ENCODE measurements around the gene FHL2.
"Not testable (repeated sequence)": the region's sequence is repeated elsewhere in the genome, so short reads cannot be mapped to it uniquely, and the experiment has no call there.

The FHL2 gene

GRCh38 chr2:105427485-105427884 is 28.6 kb upstream of the FHL2 start:
- H3K9ac ChIP-seq (ENCODE audit: low read depth, low read length, poor library complexity, severe bottlenecking): peak overlapping the region; percentile 8
- no peaks in the 10 kb centered on the region for H3K9me3 ChIP-seq (ENCODE audit: insufficient read depth, low read depth, low read length)
- no peaks in the 10 kb centered on the region for H3K79me2 ChIP-seq (ENCODE audit: insufficient read depth, low read length)
- H3K4me1 ChIP-seq (ENCODE audit: insufficient read depth, low read length, poor library complexity, severe bottlenecking): peaks cover 32% of the 10 kb centered on the region
- H3K4me3 ChIP-seq (ENCODE audit: low read length, poor library complexity, severe bottlenecking): peak overlapping the region; percentile 59
- no peak for TF ChIP-seq EZH2phosphoT487 (IDR thresholded peaks at IDR 0.05; ENCODE audit: borderline replicate concordance)
- TF ChIP-seq, protein P1, sequence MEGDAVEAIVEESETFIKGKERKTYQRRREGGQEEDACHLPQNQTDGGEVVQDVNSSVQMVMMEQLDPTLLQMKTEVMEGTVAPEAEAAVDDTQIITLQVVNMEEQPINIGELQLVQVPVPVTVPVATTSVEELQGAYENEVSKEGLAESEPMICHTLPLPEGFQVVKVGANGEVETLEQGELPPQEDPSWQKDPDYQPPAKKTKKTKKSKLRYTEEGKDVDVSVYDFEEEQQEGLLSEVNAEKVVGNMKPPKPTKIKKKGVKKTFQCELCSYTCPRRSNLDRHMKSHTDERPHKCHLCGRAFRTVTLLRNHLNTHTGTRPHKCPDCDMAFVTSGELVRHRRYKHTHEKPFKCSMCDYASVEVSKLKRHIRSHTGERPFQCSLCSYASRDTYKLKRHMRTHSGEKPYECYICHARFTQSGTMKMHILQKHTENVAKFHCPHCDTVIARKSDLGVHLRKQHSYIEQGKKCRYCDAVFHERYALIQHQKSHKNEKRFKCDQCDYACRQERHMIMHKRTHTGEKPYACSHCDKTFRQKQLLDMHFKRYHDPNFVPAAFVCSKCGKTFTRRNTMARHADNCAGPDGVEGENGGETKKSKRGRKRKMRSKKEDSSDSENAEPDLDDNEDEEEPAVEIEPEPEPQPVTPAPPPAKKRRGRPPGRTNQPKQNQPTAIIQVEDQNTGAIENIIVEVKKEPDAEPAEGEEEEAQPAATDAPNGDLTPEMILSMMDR (conservative IDR thresholded peaks at IDR 0.05; ENCODE audit: low read length): no peak
- no peaks in the 10 kb centered on the region for H3K27me3 ChIP-seq (ENCODE audit: insufficient read depth, low read length, poor library complexity, severe bottlenecking)
- H4K20me1 ChIP-seq (ENCODE audit: insufficient read depth, low read length, poor library complexity, severe bottlenecking): no peaks in the 10 kb centered on the region
- no peaks in the 10 kb centered on the region for H3K36me3 ChIP-seq (ENCODE audit: insufficient read depth, low read length)
- H2AFZ ChIP-seq (ENCODE audit: low read length): no peak overlapping the region
- H3K4me2 ChIP-seq (ENCODE audit: low read depth, low read length, poor library complexity, severe bottlenecking): peak overlapping the region; percentile 71
- H3K9me2 ChIP-seq (replicated peaks; ENCODE audit: low read depth, low read length): no peaks in the 10 kb centered on the region
- H3F3A ChIP-seq (ENCODE audit: low read depth): peaks cover 8% of the 10 kb centered on the region; the same call in 1 of the 2 replicates

GRCh38 chr2:105426626-105427292 is 27.9 kb upstream of the FHL2 start:
- Histone ChIP-seq H3K4me1 (ENCODE audit: insufficient read depth, low read length, poor library complexity, severe bottlenecking) (peaks cover 32% of the 10 kb centered on the region), H3K9ac (ENCODE audit: low read depth, low read length, poor library complexity, severe bottlenecking) (peak overlapping the region; percentile 43), H3K36me3 (ENCODE audit: insufficient read depth, low read length) (no peaks in the 10 kb centered on the region), H3K27me3 (ENCODE audit: insufficient read depth, low read length, poor library complexity, severe bottlenecking) (no peaks in the 10 kb centered on the region), H2AFZ (ENCODE audit: low read length) (peak overlapping the region; percentile 11), H3K4me2 (ENCODE audit: low read depth, low read length, poor library complexity, severe bottlenecking) (peak overlapping the region; percentile 71), H3K4me3 (ENCODE audit: low read length, poor library complexity, severe bottlenecking) (peak overlapping the region; percentile 59), H3K9me3 (ENCODE audit: insufficient read depth, low read depth, low read length) (no peaks in the 10 kb centered on the region), H4K20me1 (ENCODE audit: insufficient read depth, low read length, poor library complexity, severe bottlenecking) (no peaks in the 10 kb centered on the region), H3K9me2 (replicated peaks; ENCODE audit: low read depth, low read length) (no peaks in the 10 kb centered on the region), H3K79me2 (ENCODE audit: insufficient read depth, low read length) (no peaks in the 10 kb centered on the region), H3F3A (ENCODE audit: low read depth) (peaks cover 8% of the 10 kb centered on the region; the same call in 1 of the 2 replicates)
- TF ChIP-seq EZH2phosphoT487 (IDR thresholded peaks at IDR 0.05; ENCODE audit: borderline replicate concordance): no peak
- TF ChIP-seq, protein P1 (conservative IDR thresholded peaks at IDR 0.05; ENCODE audit: low read length): no peak

DNA sequence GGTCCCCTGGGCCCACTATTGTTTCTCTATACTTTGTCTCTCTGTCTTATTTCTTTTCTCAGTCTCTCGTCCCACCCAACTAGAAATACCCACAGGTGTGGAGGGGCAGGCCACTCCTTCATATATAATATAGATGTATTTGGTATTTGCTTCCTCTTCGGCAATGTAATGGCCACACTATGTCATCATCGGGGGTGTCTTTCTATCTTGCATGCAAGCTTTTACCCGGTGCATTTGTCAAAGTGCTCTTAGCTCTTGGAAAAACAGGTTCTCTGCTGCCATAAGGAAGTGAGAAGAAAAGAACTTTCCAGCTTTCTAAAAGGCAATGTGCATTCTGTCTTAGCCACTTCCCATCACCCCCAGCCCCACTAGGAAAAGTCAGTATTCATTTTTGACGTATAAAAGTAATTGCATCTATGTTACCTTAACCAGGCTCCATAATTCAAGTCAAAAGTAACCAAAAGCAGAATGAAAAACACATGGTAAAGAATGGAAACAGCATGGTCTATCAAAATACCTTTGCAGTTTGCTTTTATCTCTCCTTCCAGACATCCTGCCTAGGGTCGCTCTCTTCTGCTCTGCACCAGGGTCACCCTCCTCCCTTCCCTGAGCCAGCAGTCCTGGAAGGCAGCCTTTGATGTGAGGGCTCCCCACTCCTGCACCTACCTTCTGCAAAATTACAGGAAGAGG is 27.2 kb upstream of the FHL2 start:
- Histone ChIP-seq H3K4me3 (ENCODE audit: low read length, poor library complexity, severe bottlenecking) (peak overlapping the region; percentile 59), H3K4me1 (ENCODE audit: insufficient read depth, low read length, poor library complexity, severe bottlenecking) (peaks cover 32% of the 10 kb centered on the region), H3K9ac (ENCODE audit: low read depth, low read length, poor library complexity, severe bottlenecking) (peak overlapping the region; percentile 43), H2AFZ (ENCODE audit: low read length) (peak overlapping the region; percentile 11; the same call in 1 of the 2 replicates), H3K9me3 (ENCODE audit: insufficient read depth, low read depth, low read length) (no peaks in the 10 kb centered on the region), H3K36me3 (ENCODE audit: insufficient read depth, low read length) (no peaks in the 10 kb centered on the region), H4K20me1 (ENCODE audit: insufficient read depth, low read length, poor library complexity, severe bottlenecking) (no peaks in the 10 kb centered on the region), H3K27me3 (ENCODE audit: insufficient read depth, low read length, poor library complexity, severe bottlenecking) (no peaks in the 10 kb centered on the region), H3K9me2 (replicated peaks; ENCODE audit: low read depth, low read length) (no peaks in the 10 kb centered on the region), H3K4me2 (ENCODE audit: low read depth, low read length, poor library complexity, severe bottlenecking) (peak overlapping the region; percentile 71), H3K79me2 (ENCODE audit: insufficient read depth, low read length) (no peaks in the 10 kb centered on the region), H3F3A (ENCODE audit: low read depth) (peaks cover 8% of the 10 kb centered on the region; the same call in 1 of the 2 replicates)
- no peak for TF ChIP-seq EZH2phosphoT487 (IDR thresholded peaks at IDR 0.05; ENCODE audit: borderline replicate concordance)
- TF ChIP-seq, protein P1 (conservative IDR thresholded peaks at IDR 0.05; ENCODE audit: low read length): no peak

GRCh38 chr2:105424836-105425235 is 26.0 kb upstream of the FHL2 start:
- not testable (repeated sequence) for H3K4me2 ChIP-seq (ENCODE audit: low read depth, low read length, poor library complexity, severe bottlenecking); H3K36me3 ChIP-seq (ENCODE audit: insufficient read depth, low read length); H4K20me1 ChIP-seq (ENCODE audit: insufficient read depth, low read length, poor library complexity, severe bottlenecking); H3K79me2 ChIP-seq (ENCODE audit: insufficient read depth, low read length); H3K9me3 ChIP-seq (ENCODE audit: insufficient read depth, low read depth, low read length); H3F3A ChIP-seq (ENCODE audit: low read depth); H3K4me3 ChIP-seq (ENCODE audit: low read length, poor library complexity, severe bottlenecking); H2AFZ ChIP-seq (ENCODE audit: low read length); H3K9me2 ChIP-seq (replicated peaks; ENCODE audit: low read depth, low read length); H3K27me3 ChIP-seq (ENCODE audit: insufficient read depth, low read length, poor library complexity, severe bottlenecking); H3K9ac ChIP-seq (ENCODE audit: low read depth, low read length, poor library complexity, severe bottlenecking)
- H3K4me1 ChIP-seq (ENCODE audit: insufficient read depth, low read length, poor library complexity, severe bottlenecking): peaks cover 32% of the 10 kb centered on the region
